H9 (cell line): ENCODE data around the gene TJP3. TPM values are rescaled to one million over a fixed set of nuclear protein-coding genes. Genes with fewer than 3 reads are reported as not detected.

Source experiments
- DNase-seq: peaks from one replicate; pipeline ENCODE4 v3.0.0-alpha.2; 2017
- H2AFZ ChIP-seq: one replicate; pipeline ENCODE4 v1.6.1; 2013; ENCODE audit warnings: mild to moderate bottlenecking, low read length, control low read depth, moderate library complexity
- H2AK5ac ChIP-seq: 2 replicates; pipeline ENCODE4 v1.6.1; 2013; ENCODE audit warnings: low read length, control low read depth, mixed read lengths; ENCODE audit not compliant: insufficient read length
- H2BK120ac ChIP-seq: one replicate; pipeline ENCODE4 v1.6.1; 2013; ENCODE audit warnings: low read depth, mild to moderate bottlenecking, low read length, control low read depth, inconsistent platforms; ENCODE audit not compliant: poor library complexity, severe bottlenecking
- H2BK12ac ChIP-seq: 2 replicates; pipeline ENCODE4 v1.6.1; 2013; ENCODE audit warnings: low read length, control low read depth, mixed read lengths, low read depth; ENCODE audit not compliant: insufficient read length
- H2BK15ac ChIP-seq: 2 replicates; pipeline ENCODE4 v1.6.1; 2013; ENCODE audit warnings: low read depth, low read length, control low read depth
- H2BK20ac ChIP-seq: one replicate; pipeline ENCODE4 v1.6.1; 2013; ENCODE audit warnings: low read depth, mild to moderate bottlenecking, low read length, control low read depth, inconsistent platforms; ENCODE audit not compliant: poor library complexity, severe bottlenecking
- H2BK5ac ChIP-seq: 2 replicates; pipeline ENCODE4 v1.6.1; 2013; ENCODE audit warnings: low read length, control low read depth, mixed read lengths; ENCODE audit not compliant: insufficient read length
- H3K14ac ChIP-seq: 2 replicates; pipeline ENCODE4 v1.6.1; 2013; ENCODE audit warnings: low read length, control low read depth; ENCODE audit not compliant: insufficient read depth
- H3K18ac ChIP-seq: 2 replicates; pipeline ENCODE4 v1.6.1; 2013; ENCODE audit warnings: low read depth, mild to moderate bottlenecking, mixed read lengths, low read length, control low read depth; ENCODE audit not compliant: insufficient read length
- H3K23ac ChIP-seq: 2 replicates; pipeline ENCODE4 v1.6.1; 2013; ENCODE audit warnings: low read length, control low read depth, mixed read lengths, low read depth; ENCODE audit not compliant: insufficient read length
- H3K23me2 ChIP-seq: 2 replicates; pipeline ENCODE4 v1.6.1; 2013; ENCODE audit warnings: low read depth, mild to moderate bottlenecking, mixed read lengths, low read length, control low read depth; ENCODE audit not compliant: insufficient read length, poor library complexity, severe bottlenecking
- H3K27ac ChIP-seq: 2 replicates; pipeline ENCODE4 v1.5.1; 2013; ENCODE audit warnings: low read length, control low read depth, mixed read lengths, low read depth; ENCODE audit not compliant: insufficient read length
- H3K27me3 ChIP-seq: 2 replicates; pipeline ENCODE4 v1.6.1; 2013; ENCODE audit warnings: low read length, control low read depth, inconsistent platforms; ENCODE audit not compliant: insufficient read depth
- H3K4ac ChIP-seq: 2 replicates; pipeline ENCODE4 v1.6.1; 2013; ENCODE audit warnings: low read depth, mild to moderate bottlenecking, control low read depth, inconsistent platforms, low read length, moderate library complexity
- H3K4me1 ChIP-seq: 2 replicates; pipeline ENCODE4 v1.6.1; 2013; ENCODE audit warnings: low read length, control low read depth, inconsistent platforms; ENCODE audit not compliant: insufficient read depth
- H3K4me2 ChIP-seq: 2 replicates; pipeline ENCODE4 v1.6.1; 2013; ENCODE audit warnings: low read length, control low read depth, mixed read lengths; ENCODE audit not compliant: insufficient read length, insufficient read depth
- H3K56ac ChIP-seq: 2 replicates; pipeline ENCODE4 v1.6.1; 2013; ENCODE audit warnings: low read depth, mild to moderate bottlenecking, mixed read lengths, low read length, control low read depth; ENCODE audit not compliant: insufficient read length
- H3K79me1 ChIP-seq: 2 replicates; pipeline ENCODE4 v1.6.1; 2013; ENCODE audit warnings: low read depth, mild to moderate bottlenecking, moderate library complexity, low read length, control low read depth, inconsistent platforms; ENCODE audit not compliant: insufficient read depth, poor library complexity, severe bottlenecking
- H3K79me2 ChIP-seq: 2 replicates; pipeline ENCODE4 v1.6.1; 2013; ENCODE audit warnings: low read length, control low read depth, inconsistent platforms; ENCODE audit not compliant: insufficient read depth
- H3K9ac ChIP-seq: 2 replicates; pipeline ENCODE4 v1.6.1; 2013; ENCODE audit warnings: low read length, control low read depth, mixed read lengths; ENCODE audit not compliant: insufficient read length; ENCODE audit errors: extremely low read depth
- H3K9me3 ChIP-seq: one replicate; pipeline ENCODE4 v1.6.1; 2013; ENCODE audit warnings: low read depth, low read length, inconsistent platforms; ENCODE audit not compliant: control insufficient read depth
- H3T11ph ChIP-seq: one replicate; pipeline ENCODE4 v1.6.1; 2013; ENCODE audit warnings: mild to moderate bottlenecking, low read length, control low read depth, inconsistent platforms
- H4K20me1 ChIP-seq: one replicate; pipeline ENCODE4 v1.6.1; 2013; ENCODE audit not compliant: control insufficient read depth, insufficient read length, insufficient read depth
- H4K5ac ChIP-seq: 2 replicates; pipeline ENCODE4 v1.6.1; 2013; ENCODE audit warnings: low read depth, mild to moderate bottlenecking, mixed read lengths, low read length, control low read depth; ENCODE audit not compliant: insufficient read length
- H4K8ac ChIP-seq: replicated peaks from 2 replicates; pipeline ENCODE4 v1.6.1; 2013; ENCODE audit warnings: low read length, control low read depth, mixed read lengths, low read depth; ENCODE audit not compliant: insufficient read length
- H4K91ac ChIP-seq: 2 replicates; pipeline ENCODE4 v1.6.1; 2013; ENCODE audit warnings: low read depth, mild to moderate bottlenecking, moderate library complexity, mixed read lengths, low read length, control low read depth; ENCODE audit not compliant: insufficient read length
- H3K27ac Mint-ChIP-seq, 3 experiments: 2 replicates in 2 of 3; 3 replicates in 1 of 3; pipeline ENCODE4 v1.8.0; 2020 to 2021; ENCODE audit warnings: mixed read lengths in 3 of 3, mild to moderate bottlenecking in 1 of 3, moderate library complexity in 1 of 3
- H3K27me3 Mint-ChIP-seq: 2 replicates; pipeline ENCODE4 v1.8.0; 2021; ENCODE audit warnings: low read depth, mild to moderate bottlenecking, moderate library complexity, mixed read lengths
- H3K36me3 Mint-ChIP-seq, 3 experiments: 2 replicates in 2 of 3; 3 replicates in 1 of 3; pipeline ENCODE4 v1.8.0; 2020 to 2021; ENCODE audit warnings: low read depth in 3 of 3, mixed read lengths in 3 of 3; ENCODE audit not compliant: insufficient read depth in 1 of 3
- H3K4me1 Mint-ChIP-seq, 2 experiments: 2 replicates each; pipeline ENCODE4 v1.8.0; 2020; ENCODE audit warnings: mixed read lengths in 2 of 2
- H3K4me3 Mint-ChIP-seq, 2 experiments: 2 replicates in 1 of 2; 3 replicates in 1 of 2; pipeline ENCODE4 v1.8.0; 2020 to 2021; ENCODE audit warnings: mild to moderate bottlenecking in 2 of 2, mixed read lengths in 2 of 2, moderate library complexity in 1 of 2
- H3K9me3 Mint-ChIP-seq, 2 experiments: 2 replicates in 1 of 2; 3 replicates in 1 of 2; pipeline ENCODE4 v1.8.0; 2020; ENCODE audit warnings: mild to moderate bottlenecking in 2 of 2, mixed read lengths in 2 of 2, moderate library complexity in 1 of 2
- WGBS: extraction: QIAGEN DNeasy Blood & Tissue Kit; methylation state at CpG from one replicate; pipeline ENCODE4 v1.1.7; 2013; ENCODE audit warnings: missing lambda C conversion rate, low lambda C conversion rate, mixed read lengths; ENCODE audit not compliant: insufficient read length; ENCODE audit errors: extremely low coverage; 5-methylcytosine and 5-hydroxymethylcytosine counted together
- total RNA-seq: library from RNA; stranded (reverse); gene quantifications from 2 replicates; pipeline ENCODE4 v1.2.1, GENCODE V29; 2021
- TF ChIP-seq, protein P1 (sequence below): fragments of 200-600 bp; sonication (generic); conservative IDR thresholded peaks from 3 replicates; pipeline ENCODE4 v1.8.0; 2021; ENCODE audit warnings: antibody characterized with exemption, mild to moderate bottlenecking

Gene TJP3
- total RNA-seq, 1 experiment from 2014 or later: 27.3 TPM

DNA sequence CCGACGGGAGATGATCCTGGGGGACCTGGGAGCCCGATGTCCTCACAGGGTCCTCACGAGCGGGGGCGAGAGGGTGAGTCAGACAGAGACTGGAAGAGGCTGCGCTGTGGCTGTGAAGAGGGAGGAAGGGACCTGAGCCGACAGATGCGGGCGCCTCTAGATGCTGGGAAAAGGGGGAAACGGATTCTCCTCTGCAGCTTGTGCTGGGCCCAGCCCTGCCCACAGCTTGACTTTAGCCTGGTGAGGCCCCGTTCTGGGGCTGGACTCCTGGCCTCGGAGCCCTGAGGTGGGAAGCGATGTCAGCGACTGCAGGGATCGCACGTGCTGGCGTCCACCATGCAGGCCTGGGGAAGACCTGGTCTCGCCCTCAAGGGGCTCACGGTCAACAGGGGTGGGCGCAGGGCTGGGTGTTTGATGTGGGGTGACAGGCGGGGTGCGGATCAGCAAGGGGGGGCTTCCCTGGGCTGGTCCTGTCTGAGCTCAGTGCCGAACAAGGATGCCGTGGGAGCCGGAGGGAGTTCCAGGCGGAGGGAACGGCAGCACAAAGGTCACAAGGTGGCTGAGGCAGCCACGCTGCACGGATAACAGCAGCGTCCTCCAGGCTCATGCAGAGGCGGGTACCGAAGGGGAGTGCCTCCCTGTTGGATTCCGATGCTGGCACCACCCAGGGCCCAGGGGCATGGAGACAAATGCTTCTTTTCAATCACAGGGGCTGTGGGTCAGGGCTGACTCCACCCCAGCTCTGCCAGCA lies 39.7 kb upstream of the TJP3 start:
- Mint-ChIP-seq H3K27ac (peak overlapping the region; percentile 86 to 93 (median 87); a peak in 6 of 7 replicates), H3K4me3 (no peak overlapping the region), H3K36me3 (peaks cover 9 to 16% (median 10%) of the 10 kb centered on the region in 3 experiments; a peak in 6 of 7 replicates), H3K9me3 (no peaks in the 10 kb centered on the region), H3K27me3 (no peaks in the 10 kb centered on the region), H3K4me1 (peaks cover 16 to 31% of the 10 kb centered on the region in 2 experiments)
- H3K79me1 ChIP-seq: no peaks in the 10 kb centered on the region
- WGBS: no CpG with 5 or more reads among the region's 34 CpGs
- TF ChIP-seq, protein P1, sequence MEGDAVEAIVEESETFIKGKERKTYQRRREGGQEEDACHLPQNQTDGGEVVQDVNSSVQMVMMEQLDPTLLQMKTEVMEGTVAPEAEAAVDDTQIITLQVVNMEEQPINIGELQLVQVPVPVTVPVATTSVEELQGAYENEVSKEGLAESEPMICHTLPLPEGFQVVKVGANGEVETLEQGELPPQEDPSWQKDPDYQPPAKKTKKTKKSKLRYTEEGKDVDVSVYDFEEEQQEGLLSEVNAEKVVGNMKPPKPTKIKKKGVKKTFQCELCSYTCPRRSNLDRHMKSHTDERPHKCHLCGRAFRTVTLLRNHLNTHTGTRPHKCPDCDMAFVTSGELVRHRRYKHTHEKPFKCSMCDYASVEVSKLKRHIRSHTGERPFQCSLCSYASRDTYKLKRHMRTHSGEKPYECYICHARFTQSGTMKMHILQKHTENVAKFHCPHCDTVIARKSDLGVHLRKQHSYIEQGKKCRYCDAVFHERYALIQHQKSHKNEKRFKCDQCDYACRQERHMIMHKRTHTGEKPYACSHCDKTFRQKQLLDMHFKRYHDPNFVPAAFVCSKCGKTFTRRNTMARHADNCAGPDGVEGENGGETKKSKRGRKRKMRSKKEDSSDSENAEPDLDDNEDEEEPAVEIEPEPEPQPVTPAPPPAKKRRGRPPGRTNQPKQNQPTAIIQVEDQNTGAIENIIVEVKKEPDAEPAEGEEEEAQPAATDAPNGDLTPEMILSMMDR: no peak
- H2BK5ac ChIP-seq: no peak overlapping the region
- H4K8ac ChIP-seq: no peak overlapping the region
- no peak overlapping the region for H3K14ac ChIP-seq
- no peak overlapping the region for H4K5ac ChIP-seq
- no peaks in the 10 kb centered on the region for H3K9me3 ChIP-seq
- no peak overlapping the region for H2BK20ac ChIP-seq
- no peak overlapping the region for H3K4ac ChIP-seq
- H3K9ac ChIP-seq: no peak overlapping the region
- peaks cover 7% of the 10 kb centered on the region for H4K20me1 ChIP-seq
- no peak for DNase-seq
- H3K23ac ChIP-seq: no peak overlapping the region
- H2BK12ac ChIP-seq: no peak overlapping the region
- H3K27me3 ChIP-seq: no peaks in the 10 kb centered on the region
- H2BK15ac ChIP-seq: no peak overlapping the region
- H3K4me1 ChIP-seq: no peaks in the 10 kb centered on the region; the same call in 1 of the 2 replicates
- no peak overlapping the region for H3T11ph ChIP-seq
- H2AFZ ChIP-seq: no peak overlapping the region
- H2AK5ac ChIP-seq: no peak overlapping the region
- no peak overlapping the region for H3K18ac ChIP-seq
- no peak overlapping the region for H4K91ac ChIP-seq
- H3K23me2 ChIP-seq: no peaks in the 10 kb centered on the region
- H2BK120ac ChIP-seq: no peak overlapping the region
- no peaks in the 10 kb centered on the region for H3K79me2 ChIP-seq
- H3K56ac ChIP-seq: no peak overlapping the region
- no peak overlapping the region for H3K27ac ChIP-seq
- H3K4me2 ChIP-seq: no peak overlapping the region
